Measurements from ENCODE around the gene CACNA2D3.
A peak's percentile ranks its signal among the peaks of the same experiment; 100 is the strongest.

Gene CACNA2D3

GRCh38 chr3:54861248-54862067 lies 739.1 kb downstream of the CACNA2D3 start:
- DNase-seq: no peak

- peak in 1 of 2 donors; percentile 20 for DNase-seq
Observed at GRCh38 chr3:54862526-54862925, 740.2 kb downstream of the CACNA2D3 start.

GRCh38 chr3:54863366-54863765 lies 741.0 kb downstream of the CACNA2D3 start:
- DNase-seq: no peak

- DNase-seq: no peak
Observed at GRCh38 chr3:54863786-54864185, 741.4 kb downstream of the CACNA2D3 start.

- no peak for DNase-seq
Observed at GRCh38 chr3:54865316-54865715, 743.0 kb downstream of the CACNA2D3 start.

GRCh38 chr3:54866251-54866650 lies 743.9 kb downstream of the CACNA2D3 start:
- DNase-seq: no peak

GRCh38 chr3:54870423-54870822 lies 748.1 kb downstream of the CACNA2D3 start:
- DNase-seq: no peak

GRCh38 chr3:54871867-54872266 lies 749.5 kb downstream of the CACNA2D3 start:
- DNase-seq: no peak

- no peak for DNase-seq
Observed at GRCh38 chr3:54873059-54874010, 751.0 kb downstream of the CACNA2D3 start.

GRCh38 chr3:54874816-54875556 lies 752.6 kb downstream of the CACNA2D3 start:
- no peak for DNase-seq

- no peak for DNase-seq
Observed at GRCh38 chr3:54875596-54876268, 753.4 kb downstream of the CACNA2D3 start.

GRCh38 chr3:54876694-54877093 lies 754.3 kb downstream of the CACNA2D3 start:
- DNase-seq: no peak

GRCh38 chr3:54877730-54878129 lies 755.4 kb downstream of the CACNA2D3 start:
- DNase-seq: no peak

- no peak for DNase-seq
Observed at GRCh38 chr3:54878145-54878544, 755.8 kb downstream of the CACNA2D3 start.

GRCh38 chr3:54882129-54882833 lies 759.9 kb downstream of the CACNA2D3 start:
- DNase-seq: no peak

GRCh38 chr3:54888162-54888561 lies 765.8 kb downstream of the CACNA2D3 start:
- DNase-seq: no peak

- no peak for DNase-seq
Observed at GRCh38 chr3:54888873-54889272, 766.5 kb downstream of the CACNA2D3 start.

GRCh38 chr3:54889731-54890130 lies 767.4 kb downstream of the CACNA2D3 start:
- no peak for DNase-seq

- no peak for DNase-seq
Observed at GRCh38 chr3:54891540-54891897, 769.2 kb downstream of the CACNA2D3 start.

- no peak for DNase-seq
Observed at GRCh38 chr3:54892168-54892567, 769.8 kb downstream of the CACNA2D3 start.

GRCh38 chr3:54895613-54896012 lies 773.3 kb downstream of the CACNA2D3 start:
- no peak for DNase-seq

Measured in inflammatory macrophage (primary cell).